Stomach (tissue), 9 donors: ENCODE measurements around the gene SFXN1. TPM values are rescaled to one million over a fixed set of nuclear protein-coding genes. Genes with fewer than 3 reads are reported as not detected.

Experiments used
- DNase-seq, 2 donors: peaks; one replicate each; pipeline versions ENCODE4 v3.0.0 to v3.0.0-alpha.2; 2013 to 2019
- H3K27ac ChIP-seq, 5 donors: fragments of 200-600 bp in 4 of 5; sonication (generic) in 4 of 5; one replicate each; pipeline ENCODE4 v1.5.1; 2013 to 2019; ENCODE audit warnings: mild to moderate bottlenecking in 1 of 5, moderate library complexity in 1 of 5
- H3K27me3 ChIP-seq, 3 donors: fragments of 200-600 bp; sonication (generic); one replicate each; pipeline ENCODE4 v1.5.1; 2017 to 2019; ENCODE audit warnings: mixed run types in 1 of 3
- H3K36me3 ChIP-seq, 4 donors: fragments of 200-600 bp; sonication (generic); 1 replicate in 3 of 4; 2 replicates in 1 of 4; pipeline ENCODE4 v1.5.1; 2016 to 2019
- H3K4me1 ChIP-seq, 4 donors: fragments of 200-600 bp; sonication (generic); one replicate each; pipeline ENCODE4 v1.5.1; 2016 to 2019
- H3K4me3 ChIP-seq, 4 donors: fragments of 200-600 bp; sonication (generic) in 3 of 4; one replicate each; pipeline ENCODE4 v1.5.1; 2016 to 2019; ENCODE audit warnings: mild to moderate bottlenecking in 1 of 4
- H3K9me3 ChIP-seq, 4 donors: fragments of 200-600 bp; sonication (generic); one replicate each; pipeline ENCODE4 v1.5.1; 2016 to 2019
- EP300 ChIP-seq: sonication (generic); formaldehyde crosslinking; IDR thresholded peaks from one replicate; pipeline ENCODE4 v1.6.1; 2017; ENCODE audit warnings: antibody characterized with exemption
- POLR2A ChIP-seq, 4 donors: fragments of 450-650 bp; IDR thresholded peaks; one replicate each; pipeline ENCODE4 v1.6.1; 2016; ENCODE audit warnings: antibody characterized with exemption in 4 of 4, control low read depth in 2 of 4, mild to moderate bottlenecking in 1 of 4, moderate library complexity in 1 of 4
- POLR2AphosphoS5 ChIP-seq, 3 donors: sonication (generic); formaldehyde crosslinking; IDR thresholded peaks; one replicate each; pipeline ENCODE4 v1.6.1; 2016; ENCODE audit warnings: antibody characterized with exemption in 3 of 3
- WGBS, 5 donors: extraction: QIAGEN DNeasy Blood & Tissue Kit in 3 of 5; methylation state at CpG; one replicate each; pipeline versions ENCODE4 v1.1.5 to v1.1.7; 2013 to 2018; 5-methylcytosine and 5-hydroxymethylcytosine counted together
- intact Hi-C: fragments of 100-400 bp; cut with DNase I; formaldehyde crosslinking; loops from one replicate; pipeline ENCODE4 v1.15.1; 2023; ENCODE audit warnings: low total_unique reads
- polyA plus RNA-seq, 3 donors: library from polyadenylated mRNA; stranded (reverse); fragments of 200-250 nt; gene quantifications; one replicate each; pipeline ENCODE4 v1.2.3, GENCODE V29; 2013
- total RNA-seq, 5 donors: library from RNA; depleted of rRNA; stranded (reverse); fragments of >200 nt; gene quantifications; one replicate each; pipeline versions ENCODE4 v1.1.0 to v1.2.3, GENCODE V29; 2014 to 2016
- TF ChIP-seq, protein P1 (sequence below), 7 experiments: fragments of 450-650 bp in 4 of 7; fragments of 200-600 bp in 3 of 7; sonication (generic) in 3 of 7; IDR thresholded peaks; one replicate each; pipeline ENCODE4 v1.5.1; 2016 to 2019; ENCODE audit warnings: antibody characterized with exemption in 7 of 7, control low read depth in 2 of 7, mild to moderate bottlenecking in 1 of 7
- donor health status: healthy with polysubstance abuse.
- donor health status: Bipolar disorder and iron deficiency.
- donor health status: healthy.

The SFXN1 gene
- total and polyA plus RNA-seq, 8 donors, result 8.3 to 33.6 (median 14.0) TPM

DNA sequence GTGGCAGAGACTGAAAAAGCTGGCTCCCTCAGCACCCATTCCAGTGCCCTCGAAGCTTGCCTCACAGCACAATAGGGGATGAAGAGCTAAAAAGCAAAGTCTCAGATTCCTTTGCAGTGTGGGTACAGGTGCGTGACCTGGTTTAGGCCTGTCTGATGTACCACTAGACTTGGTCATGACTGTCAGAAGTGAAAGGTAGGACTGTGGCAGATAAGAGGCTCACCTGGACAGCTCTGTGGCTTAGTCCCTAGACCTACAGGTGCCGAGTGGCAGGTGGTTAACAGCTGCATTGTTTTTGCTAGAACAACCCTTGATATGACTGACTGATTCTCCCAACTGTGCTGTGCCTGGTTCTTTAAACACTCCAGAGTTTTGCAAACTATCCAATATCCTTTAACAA lies 14.7 kb upstream of the SFXN1 start:
- H3K9me3 ChIP-seq, result peaks cover 0 to 3% (median 0%) of the 10 kb centered on the region in 4 donors
- H3K4me3 ChIP-seq, result no peak overlapping the region
- TF ChIP-seq POLR2AphosphoS5 (IDR thresholded peaks at IDR 0.05) (no peak), EP300 (no peak), POLR2A (IDR thresholded peaks at IDR 0.05) (no peak)
- TF ChIP-seq, protein P1, sequence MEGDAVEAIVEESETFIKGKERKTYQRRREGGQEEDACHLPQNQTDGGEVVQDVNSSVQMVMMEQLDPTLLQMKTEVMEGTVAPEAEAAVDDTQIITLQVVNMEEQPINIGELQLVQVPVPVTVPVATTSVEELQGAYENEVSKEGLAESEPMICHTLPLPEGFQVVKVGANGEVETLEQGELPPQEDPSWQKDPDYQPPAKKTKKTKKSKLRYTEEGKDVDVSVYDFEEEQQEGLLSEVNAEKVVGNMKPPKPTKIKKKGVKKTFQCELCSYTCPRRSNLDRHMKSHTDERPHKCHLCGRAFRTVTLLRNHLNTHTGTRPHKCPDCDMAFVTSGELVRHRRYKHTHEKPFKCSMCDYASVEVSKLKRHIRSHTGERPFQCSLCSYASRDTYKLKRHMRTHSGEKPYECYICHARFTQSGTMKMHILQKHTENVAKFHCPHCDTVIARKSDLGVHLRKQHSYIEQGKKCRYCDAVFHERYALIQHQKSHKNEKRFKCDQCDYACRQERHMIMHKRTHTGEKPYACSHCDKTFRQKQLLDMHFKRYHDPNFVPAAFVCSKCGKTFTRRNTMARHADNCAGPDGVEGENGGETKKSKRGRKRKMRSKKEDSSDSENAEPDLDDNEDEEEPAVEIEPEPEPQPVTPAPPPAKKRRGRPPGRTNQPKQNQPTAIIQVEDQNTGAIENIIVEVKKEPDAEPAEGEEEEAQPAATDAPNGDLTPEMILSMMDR (IDR thresholded peaks at IDR 0.05), result no peak
- no peak overlapping the region for H3K27ac ChIP-seq
- 65 to 82% (median 72%) methylated on average over 3 of the region's 3 CpGs for WGBS, 5 donors
- H3K4me1 ChIP-seq, result no peaks in the 10 kb centered on the region
- no peak for DNase-seq
- intact Hi-C loops, result no loop called here
- peaks cover 0 to 11% (median 4%) of the 10 kb centered on the region in 3 donors for H3K27me3 ChIP-seq
- H3K36me3 ChIP-seq, result no peaks in the 10 kb centered on the region

DNA sequence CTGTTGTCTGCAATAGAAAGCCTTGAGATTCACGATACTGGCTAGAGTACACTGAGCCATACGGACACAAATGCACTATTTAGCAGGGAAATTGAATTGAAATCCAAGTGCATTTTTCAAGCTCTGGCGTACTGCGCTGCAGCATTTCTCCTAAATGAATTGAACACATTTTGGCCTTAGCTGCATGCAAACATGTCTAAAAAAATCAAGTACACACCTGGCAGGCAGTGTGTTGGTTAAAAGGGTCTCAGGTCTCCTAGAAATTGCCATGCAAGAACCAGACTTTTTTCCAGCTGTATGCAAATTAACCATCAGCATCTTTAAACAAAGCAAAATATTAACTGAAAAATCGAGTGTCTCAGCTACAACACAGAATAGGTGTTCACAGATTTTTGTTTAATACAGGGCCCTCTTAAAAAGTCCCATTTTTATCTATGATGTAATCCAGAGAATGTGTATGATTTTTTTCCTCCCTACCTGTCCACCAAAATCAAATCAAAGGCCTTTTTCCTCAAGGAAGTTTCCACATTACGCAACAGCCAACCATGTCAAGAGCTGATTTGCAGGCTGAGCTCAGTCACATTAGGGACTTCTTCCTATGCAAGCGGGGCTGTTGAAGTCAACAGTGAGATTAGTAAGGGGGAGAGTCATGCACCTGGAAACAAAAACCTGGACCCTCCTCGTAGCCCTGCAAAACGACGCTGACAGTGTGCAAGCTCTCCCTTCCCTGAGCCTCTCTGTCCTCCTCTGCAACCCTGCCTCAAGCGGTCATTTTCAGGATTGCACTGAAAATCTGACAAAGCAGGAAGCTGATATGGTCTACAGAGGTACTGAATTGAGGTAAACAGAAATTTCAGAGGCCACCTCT lies 14.1 kb upstream of the SFXN1 start:
- H3K27me3 ChIP-seq, result peaks cover 0 to 11% (median 4%) of the 10 kb centered on the region in 3 donors
- TF ChIP-seq POLR2AphosphoS5 (IDR thresholded peaks at IDR 0.05), result no peak
- TF ChIP-seq, protein P1 (IDR thresholded peaks at IDR 0.05), result peak in 5 of 7 experiments; percentile 46 to 67 (median 51)
- no peak for TF ChIP-seq POLR2A (IDR thresholded peaks at IDR 0.05)
- TF ChIP-seq EP300, result no peak
- WGBS, 5 donors, result 40 to 44% (median 43%) methylated on average over 11 of the region's 11 CpGs
- H3K4me3 ChIP-seq, result no peak overlapping the region
- intact Hi-C loops, result no loop called here
- H3K4me1 ChIP-seq, result no peaks in the 10 kb centered on the region
- H3K27ac ChIP-seq, result no peak overlapping the region
- peak; percentile 51 to 82 for DNase-seq
- H3K9me3 ChIP-seq, result peaks cover 0 to 3% (median 0%) of the 10 kb centered on the region in 4 donors
- no peaks in the 10 kb centered on the region for H3K36me3 ChIP-seq

DNA sequence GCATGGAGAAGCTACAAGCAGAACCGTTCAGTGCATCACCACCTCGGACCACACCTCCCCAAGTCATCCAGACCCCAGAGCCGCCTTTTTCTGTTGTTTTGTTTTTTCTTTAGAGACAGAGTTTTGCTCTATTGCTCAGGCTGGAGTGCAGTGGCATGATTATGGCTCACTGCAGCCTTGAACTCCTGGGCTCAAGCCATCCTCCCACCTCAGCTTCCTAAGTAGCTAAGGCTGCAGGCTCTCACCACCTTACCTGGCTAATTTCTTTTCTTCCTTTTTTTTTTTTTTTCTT lies 13.5 kb upstream of the SFXN1 start:
- Histone ChIP-seq H3K4me1 (no peaks in the 10 kb centered on the region), H3K27ac (no peak overlapping the region), H3K4me3 (no peak overlapping the region), H3K36me3 (no peaks in the 10 kb centered on the region), H3K27me3 (peaks cover 0 to 11% (median 4%) of the 10 kb centered on the region in 3 donors), H3K9me3 (peaks cover 0 to 3% (median 0%) of the 10 kb centered on the region in 4 donors)
- WGBS, 5 donors, result 0 to 4% (median 1%) methylated on average over 3 of the region's 3 CpGs
- DNase-seq, result no peak
- intact Hi-C loops, result no loop called here
- TF ChIP-seq POLR2A (IDR thresholded peaks at IDR 0.05) (no peak), EP300 (no peak), POLR2AphosphoS5 (IDR thresholded peaks at IDR 0.05) (no peak)
- TF ChIP-seq, protein P1 (IDR thresholded peaks at IDR 0.05), result no peak

DNA sequence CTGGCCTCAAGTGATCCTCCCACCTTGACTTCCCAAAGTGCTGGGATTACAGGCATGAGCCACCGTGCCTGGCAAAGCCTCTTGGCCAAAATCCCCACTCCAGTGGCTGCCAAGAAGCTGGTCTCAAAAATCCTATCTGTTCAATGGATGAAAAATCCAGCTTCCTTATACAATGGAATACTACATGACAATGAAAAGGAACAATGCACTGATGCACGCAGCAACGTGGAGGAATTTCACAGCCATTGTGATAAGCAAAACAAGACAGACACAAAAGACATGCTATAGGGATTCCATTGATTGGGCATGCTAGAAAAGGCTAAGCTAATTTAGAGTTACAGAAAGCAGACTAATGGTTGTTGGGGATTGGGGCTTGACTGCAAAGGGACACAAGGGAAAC lies 13.1 kb upstream of the SFXN1 start:
- 19 to 39% (median 34%) methylated on average over 3 of the region's 3 CpGs for WGBS, 5 donors
- intact Hi-C loops, result no loop called here

More for the DNA sequence above, 13.1 kb upstream of the SFXN1 start:
- DNase-seq, result no peak
- Histone ChIP-seq H3K36me3 (no peaks in the 10 kb centered on the region), H3K4me3 (no peak overlapping the region), H3K9me3 (peaks cover 0 to 3% (median 0%) of the 10 kb centered on the region in 4 donors), H3K27ac (no peak overlapping the region), H3K4me1 (no peaks in the 10 kb centered on the region), H3K27me3 (peaks cover 0 to 11% (median 4%) of the 10 kb centered on the region in 3 donors)
- TF ChIP-seq POLR2A (IDR thresholded peaks at IDR 0.05) (no peak), POLR2AphosphoS5 (IDR thresholded peaks at IDR 0.05) (no peak), EP300 (no peak)
- TF ChIP-seq, protein P1 (IDR thresholded peaks at IDR 0.05), result no peak
